ENCODE results near the gene DCAF5. TPM values are rescaled to one million over a fixed set of nuclear protein-coding genes. Genes with fewer than 3 reads are reported as not detected.

DCAF5 gene
- total RNA-seq, 1 experiment from 2014 or later: 29.1 TPM

- Histone ChIP-seq H3K79me2 (ENCODE audit: low read depth) (peaks cover 47% of the 10 kb centered on the region), H2AFZ (peak overlapping the region; percentile 94)
Measured at GRCh38 chr14:69152181-69152901, 578 bp downstream of the DCAF5 start.

GRCh38 chr14:69151458-69152180 lies 1.3 kb downstream of the DCAF5 start:
- ChIA-PET POLR2A (ENCODE audit: unreplicated experiment) (interaction anchor here (0.6 kb wide), 1 partner anchor 39 kb away, joined by 3 read pairs; no protein-coding TSS in a partner anchor), CTCF (interaction anchor here (0.5 to 0.8 kb wide), 8 partner anchors 9 to 1992 kb away, joined by 3 to 17 read pairs (median 5); no protein-coding TSS in a partner anchor)
- H3K36me3 ChIP-seq (ENCODE audit: low read depth): peaks cover 20% of the 10 kb centered on the region; the same call in 1 of the 2 replicates
- no peaks in the 10 kb centered on the region for H3K9me3 ChIP-seq (ENCODE audit: insufficient read depth, low read depth)
- peak overlapping the region; percentile 94 for H2AFZ ChIP-seq
- H4K20me1 ChIP-seq (ENCODE audit: insufficient read depth): peaks cover 5% of the 10 kb centered on the region; the same call in 1 of the 2 replicates
- H3K4me1 ChIP-seq (replicated peaks; ENCODE audit: insufficient read depth): peaks cover 17% of the 10 kb centered on the region
- peak overlapping the region; percentile 47 for H3K27ac ChIP-seq
- no peaks in the 10 kb centered on the region for H3K9me2 ChIP-seq (ENCODE audit: insufficient read depth)
- BruUV-seq (replicated peaks): TSS peak; percentile 58
- peak; percentile 54 to 86 for DNase-seq
- H3K27me3 ChIP-seq (ENCODE audit: insufficient read depth, low read depth): no peaks in the 10 kb centered on the region
- H3F3A ChIP-seq (ENCODE audit: insufficient read depth, low read depth): peaks cover 16% of the 10 kb centered on the region
- H3K4me3 ChIP-seq: peak overlapping the region; percentile 95
- TF ChIP-seq CTCF (conservative IDR thresholded peaks at IDR 0.05) (peak; percentile 53; the same call in 1 of the 2 replicates), EZH2 (IDR thresholded peaks at IDR 0.05; ENCODE audit: low read depth) (no peak)
- intact Hi-C loops (cut with micrococcal nuclease; ENCODE audit: unreplicated experiment): loop anchor here (2.0 to 5.0 kb wide), 2 partner anchors 39 to 174 kb away; partner anchors contain the start of genes ACTN1 and EXD2
- H3K4me2 ChIP-seq: peak overlapping the region; percentile 87
- H3K79me2 ChIP-seq (ENCODE audit: low read depth): peaks cover 54% of the 10 kb centered on the region

More at GRCh38 chr14:69152181-69152901, 578 bp downstream of the DCAF5 start:
- Histone ChIP-seq H3F3A (ENCODE audit: insufficient read depth, low read depth) (peaks cover 16% of the 10 kb centered on the region), H3K4me1 (replicated peaks; ENCODE audit: insufficient read depth) (peaks cover 17% of the 10 kb centered on the region), H3K4me2 (peak overlapping the region; percentile 87), H3K9me3 (ENCODE audit: insufficient read depth, low read depth) (no peaks in the 10 kb centered on the region), H3K36me3 (ENCODE audit: low read depth) (peaks cover 19% of the 10 kb centered on the region; the same call in 1 of the 2 replicates), H4K20me1 (ENCODE audit: insufficient read depth) (peaks cover 5% of the 10 kb centered on the region; the same call in 1 of the 2 replicates), H3K27me3 (ENCODE audit: insufficient read depth, low read depth) (no peaks in the 10 kb centered on the region), H3K9me2 (ENCODE audit: insufficient read depth) (no peaks in the 10 kb centered on the region), H3K4me3 (peak overlapping the region; percentile 95), H3K27ac (peak overlapping the region; percentile 47; the same call in 1 of the 2 replicates)
- POLR2A ChIA-PET (ENCODE audit: unreplicated experiment): interaction anchor here (0.7 kb wide), 1 partner anchor 964 kb away, joined by 5 read pairs; no protein-coding TSS in a partner anchor
- no peak for TF ChIP-seq EZH2 (IDR thresholded peaks at IDR 0.05; ENCODE audit: low read depth)
- no peak for TF ChIP-seq CTCF (conservative IDR thresholded peaks at IDR 0.05)
- DNase-seq: no peak
- CTCF ChIA-PET: interaction anchor here (0.5 to 0.8 kb wide), 10 partner anchors 9 to 1992 kb away, joined by 3 to 17 read pairs (median 4); no protein-coding TSS in a partner anchor
- intact Hi-C loops (cut with micrococcal nuclease; ENCODE audit: unreplicated experiment): loop anchor here (2.0 to 5.0 kb wide), 2 partner anchors 38 to 175 kb away; partner anchors contain the start of genes ACTN1 and EXD2
- BruUV-seq (replicated peaks): no TSS peak
